Hepatocyte (in vitro differentiated cells): ENCODE measurements around the gene RPS13. TPM values are rescaled to one million over a fixed set of nuclear protein-coding genes. Genes with fewer than 3 reads are reported as not detected.
A peak's percentile ranks its signal among the peaks of the same experiment; 100 is the strongest.
"Not testable (repeated sequence)": the region's sequence is repeated elsewhere in the genome, so short reads cannot be mapped to it uniquely, and the experiment has no call there.

Experiments used
- DNase-seq: peaks from one replicate; pipeline ENCODE4 v3.0.0-alpha.2; 2016; ENCODE audit warnings: low spot score
- H2AFZ ChIP-seq: fragments of 200-600 bp; sonication (generic); 2 replicates; pipeline ENCODE4 v1.6.0; 2016; ENCODE audit warnings: antibody characterized with exemption, mild to moderate bottlenecking
- H3K27ac ChIP-seq: fragments of 200-600 bp; sonication (generic); 2 replicates; pipeline ENCODE4 v1.5.1; 2016; ENCODE audit warnings: mild to moderate bottlenecking
- H3K27me3 ChIP-seq: fragments of 200-600 bp; sonication (generic); 2 replicates; pipeline ENCODE4 v1.6.1; 2016
- H3K36me3 ChIP-seq: fragments of 200-600 bp; sonication (generic); replicated peaks from 2 replicates; pipeline ENCODE4 v1.5.1; 2016; ENCODE audit warnings: low read depth; ENCODE audit not compliant: insufficient read depth
- H3K4me1 ChIP-seq: fragments of 200-600 bp; sonication (generic); 2 replicates; pipeline ENCODE4 v1.5.1; 2016; ENCODE audit warnings: mild to moderate bottlenecking, moderate library complexity; ENCODE audit not compliant: insufficient read depth
- H3K4me2 ChIP-seq: fragments of 200-600 bp; sonication (generic); 2 replicates; pipeline ENCODE4 v1.6.0; 2016
- H3K4me3 ChIP-seq: fragments of 200-600 bp; sonication (generic); 2 replicates; pipeline ENCODE4 v1.5.1; 2016; ENCODE audit warnings: mild to moderate bottlenecking
- H3K79me2 ChIP-seq: fragments of 200-600 bp; sonication (generic); 2 replicates; pipeline ENCODE4 v1.6.0; 2017; ENCODE audit warnings: mild to moderate bottlenecking
- H3K9me2 ChIP-seq: fragments of 200-600 bp; sonication (generic); replicated peaks from 2 replicates; pipeline ENCODE4 v1.6.0; 2017; ENCODE audit warnings: mild to moderate bottlenecking; ENCODE audit not compliant: insufficient read depth
- H3K9me3 ChIP-seq: fragments of 200-600 bp; sonication (generic); 2 replicates; pipeline ENCODE4 v1.5.1; 2016; ENCODE audit warnings: low read depth, mild to moderate bottlenecking
- H4K20me1 ChIP-seq: fragments of 200-600 bp; sonication (generic); 2 replicates; pipeline ENCODE4 v1.6.0; 2016; ENCODE audit warnings: mild to moderate bottlenecking; ENCODE audit not compliant: insufficient read depth, poor library complexity, severe bottlenecking
- EZH2 ChIP-seq: fragments of 200-600 bp; sonication (generic); IDR thresholded peaks from 2 replicates; pipeline ENCODE4 v1.6.1; 2016; ENCODE audit warnings: antibody characterized with exemption, mild to moderate bottlenecking, borderline replicate concordance
- EZH2phosphoT487 ChIP-seq: fragments of 200-600 bp; sonication (generic); IDR thresholded peaks from one replicate; pipeline ENCODE4 v1.6.1; 2018; ENCODE audit warnings: antibody characterized with exemption, mild to moderate bottlenecking, low read depth, moderate library complexity; ENCODE audit not compliant: unreplicated experiment, severe bottlenecking
- WGBS: methylation state at CpG from one replicate; pipeline ENCODE4 v1.1.6; 2016; ENCODE audit warnings: low lambda C conversion rate; ENCODE audit errors: missing lambda C conversion rate; 5-methylcytosine and 5-hydroxymethylcytosine counted together
- polyA plus RNA-seq: library from polyadenylated mRNA; unstranded; fragments of >200 nt; fragmentation: Nextera tagmentation; extraction: Ambion mirVana; gene quantifications from 2 replicates; pipeline ENCODE4 v1.2.1, GENCODE V29; 2016
- total RNA-seq: library from RNA; depleted of rRNA; stranded (reverse); fragments of >200 nt; gene quantifications from 2 replicates; pipeline ENCODE4 v1.2.3, GENCODE V29; 2014
- TF ChIP-seq, protein P1 (sequence below): fragments of 200-600 bp; sonication (generic); IDR thresholded peaks from 2 replicates; pipeline ENCODE4 v1.5.1; 2016; ENCODE audit warnings: antibody characterized with exemption, mild to moderate bottlenecking; ENCODE audit not compliant: poor library complexity

RPS13 gene
- total and polyA plus RNA-seq, 2 experiments from 2014 or later = 644 to 1,042 TPM

DNA sequence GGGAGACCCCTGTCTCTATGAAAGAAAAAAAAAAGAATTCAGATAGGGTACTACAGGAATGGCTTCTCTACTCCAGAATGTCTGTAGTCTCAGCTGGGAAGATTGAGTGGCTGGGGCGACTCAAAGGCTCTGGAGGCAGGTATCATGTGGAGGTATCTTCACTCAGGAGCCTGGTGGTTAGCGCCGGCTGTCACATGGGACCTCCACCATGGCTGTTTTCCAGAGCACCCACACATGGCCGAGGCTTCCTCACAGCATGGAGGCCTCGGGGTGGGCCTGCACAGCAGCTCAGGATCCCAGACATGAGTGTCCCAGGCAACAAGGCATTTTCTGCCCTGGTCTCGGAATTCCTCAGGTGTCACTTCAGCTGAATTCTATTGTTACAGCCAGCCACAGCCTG lies 10.1 kb downstream of the RPS13 start:
- 95% methylated on average over 6 of the region's 6 CpGs for WGBS
- Histone ChIP-seq H3K4me1 (no peaks in the 10 kb centered on the region), H3K27me3 (no peaks in the 10 kb centered on the region)

DNA sequence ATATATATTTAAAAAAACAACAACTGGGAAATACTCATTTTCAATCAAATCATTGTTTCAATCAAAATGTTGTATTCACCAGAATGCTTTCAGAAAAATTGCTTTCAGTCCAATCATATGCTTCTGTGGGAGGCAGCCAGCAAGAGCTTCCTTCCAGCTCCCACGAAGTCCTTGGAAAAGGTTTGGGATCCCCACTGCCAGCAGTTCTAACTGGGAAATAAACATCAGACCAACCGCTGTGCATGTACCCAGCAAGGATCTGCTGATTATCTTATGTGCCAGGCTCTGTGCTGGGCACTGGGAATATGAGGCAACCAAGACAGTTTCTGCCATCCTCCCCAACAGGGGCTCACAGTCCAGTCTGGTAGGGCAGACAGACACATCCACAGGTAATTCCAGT lies 10.8 kb downstream of the RPS13 start:
- Histone ChIP-seq H3K36me3 (no peaks in the 10 kb centered on the region), H3K4me1 (no peaks in the 10 kb centered on the region), H3K4me2 (no peak overlapping the region), H3K4me3 (no peak overlapping the region), H3K79me2 (no peaks in the 10 kb centered on the region), H3K27me3 (no peaks in the 10 kb centered on the region), H4K20me1 (no peaks in the 10 kb centered on the region), H3K9me2 (no peaks in the 10 kb centered on the region), H2AFZ (no peak overlapping the region), H3K9me3 (no peaks in the 10 kb centered on the region), H3K27ac (no peak overlapping the region)
- DNase-seq = no peak
- WGBS = 92% methylated on average over 2 of the region's 2 CpGs
- TF ChIP-seq EZH2phosphoT487 (no peak), EZH2 (no peak)
- TF ChIP-seq, protein P1, sequence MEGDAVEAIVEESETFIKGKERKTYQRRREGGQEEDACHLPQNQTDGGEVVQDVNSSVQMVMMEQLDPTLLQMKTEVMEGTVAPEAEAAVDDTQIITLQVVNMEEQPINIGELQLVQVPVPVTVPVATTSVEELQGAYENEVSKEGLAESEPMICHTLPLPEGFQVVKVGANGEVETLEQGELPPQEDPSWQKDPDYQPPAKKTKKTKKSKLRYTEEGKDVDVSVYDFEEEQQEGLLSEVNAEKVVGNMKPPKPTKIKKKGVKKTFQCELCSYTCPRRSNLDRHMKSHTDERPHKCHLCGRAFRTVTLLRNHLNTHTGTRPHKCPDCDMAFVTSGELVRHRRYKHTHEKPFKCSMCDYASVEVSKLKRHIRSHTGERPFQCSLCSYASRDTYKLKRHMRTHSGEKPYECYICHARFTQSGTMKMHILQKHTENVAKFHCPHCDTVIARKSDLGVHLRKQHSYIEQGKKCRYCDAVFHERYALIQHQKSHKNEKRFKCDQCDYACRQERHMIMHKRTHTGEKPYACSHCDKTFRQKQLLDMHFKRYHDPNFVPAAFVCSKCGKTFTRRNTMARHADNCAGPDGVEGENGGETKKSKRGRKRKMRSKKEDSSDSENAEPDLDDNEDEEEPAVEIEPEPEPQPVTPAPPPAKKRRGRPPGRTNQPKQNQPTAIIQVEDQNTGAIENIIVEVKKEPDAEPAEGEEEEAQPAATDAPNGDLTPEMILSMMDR = no peak

More for the DNA sequence above, 10.1 kb downstream of the RPS13 start:
- no peak overlapping the region for H3K4me2 ChIP-seq
- H2AFZ ChIP-seq = no peak overlapping the region
- no peak overlapping the region for H3K4me3 ChIP-seq
- no peaks in the 10 kb centered on the region for H4K20me1 ChIP-seq
- no peaks in the 10 kb centered on the region for H3K9me2 ChIP-seq
- no peak overlapping the region for H3K27ac ChIP-seq
- no peak for DNase-seq
- H3K9me3 ChIP-seq = no peaks in the 10 kb centered on the region
- H3K79me2 ChIP-seq = no peaks in the 10 kb centered on the region
- no peaks in the 10 kb centered on the region for H3K36me3 ChIP-seq
- TF ChIP-seq EZH2phosphoT487 = no peak
- TF ChIP-seq, protein P1 = no peak

DNA sequence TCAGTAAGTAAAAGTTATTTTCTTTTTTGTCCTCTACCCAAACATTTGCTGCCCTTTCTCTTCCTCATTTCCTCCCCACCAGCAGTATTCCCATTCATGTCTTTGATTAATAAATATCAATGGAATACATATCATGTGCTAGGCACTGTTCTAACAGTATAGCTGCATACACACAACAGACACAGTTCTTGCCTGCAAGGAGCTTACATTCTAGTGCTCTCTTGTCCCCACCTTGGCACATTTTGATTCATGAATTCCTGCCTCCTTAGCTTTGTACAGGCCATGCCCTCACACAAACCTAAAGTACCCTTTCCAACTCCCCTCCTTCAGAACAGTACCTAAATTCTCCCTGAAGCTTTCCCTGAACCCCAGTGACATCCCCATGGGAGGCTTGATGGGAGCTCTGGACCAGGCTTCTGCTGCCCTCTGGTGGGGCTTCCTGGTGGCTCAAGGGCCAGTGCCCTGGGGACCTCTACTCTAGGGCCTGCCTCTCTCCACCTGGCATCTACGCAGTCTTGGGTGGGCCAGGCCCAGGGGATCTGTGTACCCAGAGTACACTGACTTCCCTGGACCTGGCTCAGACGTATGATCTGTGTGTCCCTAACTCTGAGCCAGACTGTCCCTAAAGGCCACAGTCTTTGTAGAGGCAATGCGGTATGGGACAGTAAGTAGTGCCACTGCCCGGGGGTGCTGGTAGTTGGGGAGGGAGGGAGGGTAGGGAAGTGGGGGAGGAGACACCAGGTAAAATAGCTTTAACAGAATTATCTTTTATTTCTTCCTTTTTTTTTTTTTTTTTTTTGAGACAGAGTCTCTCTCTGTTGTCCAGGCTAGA lies 14.1 kb downstream of the RPS13 start:
- WGBS = 87% methylated on average over 4 of the region's 4 CpGs
- no peaks in the 10 kb centered on the region for H3K27me3 ChIP-seq

DNA sequence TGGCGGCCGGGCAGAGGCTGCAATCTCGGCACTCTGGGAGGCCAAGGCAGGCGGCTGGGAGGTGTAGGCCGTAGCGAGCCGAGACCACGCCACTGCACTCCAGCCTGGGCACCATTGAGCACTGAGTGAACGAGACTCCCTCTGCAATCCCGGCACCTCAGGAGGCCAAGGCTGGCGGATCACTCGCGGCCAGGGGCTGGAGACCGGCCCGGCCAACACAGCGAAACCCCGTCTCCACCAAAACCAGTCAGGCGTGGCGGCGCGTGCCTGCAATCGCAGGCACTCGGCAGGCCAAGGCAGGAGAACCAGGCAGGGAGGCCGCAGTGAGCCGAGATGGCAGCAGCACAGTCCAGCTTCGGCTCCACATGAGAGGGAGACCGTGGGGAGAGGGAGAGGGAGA lies 26.3 kb downstream of the RPS13 start:
- not testable (repeated sequence) for H3K27me3 ChIP-seq, H2AFZ ChIP-seq, H3K9me3 ChIP-seq, H3K36me3 ChIP-seq, H3K9me2 ChIP-seq, H3K4me2 ChIP-seq, H3K4me1 ChIP-seq, H3K4me3 ChIP-seq, DNase-seq, H4K20me1 ChIP-seq, H3K79me2 ChIP-seq, H3K27ac ChIP-seq
- WGBS = 97% methylated on average over 17 of the region's 27 CpGs

More for the DNA sequence above, 14.1 kb downstream of the RPS13 start:
- Histone ChIP-seq H3K9me2 (no peaks in the 10 kb centered on the region), H3K79me2 (no peaks in the 10 kb centered on the region), H3K4me3 (no peak overlapping the region), H3K36me3 (no peaks in the 10 kb centered on the region), H3K4me1 (no peaks in the 10 kb centered on the region), H4K20me1 (no peaks in the 10 kb centered on the region), H3K4me2 (no peak overlapping the region), H3K9me3 (no peaks in the 10 kb centered on the region), H2AFZ (no peak overlapping the region), H3K27ac (no peak overlapping the region)
- peak; percentile 75 for DNase-seq
- TF ChIP-seq, protein P1 = peak; percentile 71
- TF ChIP-seq EZH2phosphoT487 = no peak

DNA sequence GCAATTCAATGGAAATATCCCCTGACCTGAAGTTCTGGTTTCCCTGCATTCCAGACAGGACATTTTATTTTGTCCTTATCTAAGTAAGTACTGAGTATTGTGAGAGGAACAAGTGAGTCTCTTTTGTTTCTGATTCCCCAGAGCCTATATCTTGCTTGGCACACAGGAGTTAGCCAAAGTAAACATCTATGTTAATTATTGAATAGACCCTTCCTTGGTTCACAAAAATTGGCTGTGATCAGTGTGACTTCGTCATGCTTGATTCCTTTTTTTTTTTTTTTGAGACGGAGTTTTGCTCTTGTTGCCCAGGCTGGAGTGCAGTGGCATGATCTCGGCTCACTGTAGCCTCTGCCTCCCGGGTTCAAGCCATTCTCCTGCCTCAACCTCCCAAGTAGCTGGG lies 29.0 kb downstream of the RPS13 start:
- not testable (repeated sequence) for H3K9me2 ChIP-seq, H3K4me1 ChIP-seq, H3K79me2 ChIP-seq, H2AFZ ChIP-seq, H3K4me3 ChIP-seq, H3K36me3 ChIP-seq, H4K20me1 ChIP-seq, H3K9me3 ChIP-seq, H3K27me3 ChIP-seq
- peak overlapping the region; percentile 72 for H3K27ac ChIP-seq
- DNase-seq = peak; percentile 15
- WGBS = 75% methylated on average over 3 of the region's 4 CpGs
- H3K4me2 ChIP-seq = peak overlapping the region; percentile 60
